Activated T-cell treated with anti-CD3 and anti-CD28 coated beads for 1 hour (primary cell): Measurements from ENCODE around the gene LIN52.
A peak's percentile ranks its signal among the peaks of the same experiment; 100 is the strongest.

ENCODE experiments used
- DNase-seq: peaks from one replicate; pipeline ENCODE4 v3.0.0-alpha.2; 2020; ENCODE audit warnings: low read depth

Gene LIN52

GRCh38 chr14:74194506-74195274, 109.9 kb downstream of the LIN52 start:
- DNase-seq: no peak

- DNase-seq: no peak
Measured at GRCh38 chr14:74195623-74196022, 110.9 kb downstream of the LIN52 start.

GRCh38 chr14:74198441-74199234, 113.9 kb downstream of the LIN52 start:
- DNase-seq: no peak

- DNase-seq: no peak
Measured at GRCh38 chr14:74202113-74202512, 117.4 kb downstream of the LIN52 start.

- no peak for DNase-seq
Measured at GRCh38 chr14:74203639-74204038, 118.9 kb downstream of the LIN52 start.

- no peak for DNase-seq
Measured at GRCh38 chr14:74204491-74204890, 119.7 kb downstream of the LIN52 start.

GRCh38 chr14:74205882-74206281, 121.1 kb downstream of the LIN52 start:
- DNase-seq: no peak

GRCh38 chr14:74207943-74208342, 123.2 kb downstream of the LIN52 start:
- no peak for DNase-seq

GRCh38 chr14:74208642-74209041, 123.9 kb downstream of the LIN52 start:
- no peak for DNase-seq

- no peak for DNase-seq
Measured at GRCh38 chr14:74211945-74212580, 127.3 kb downstream of the LIN52 start.

- no peak for DNase-seq
Measured at GRCh38 chr14:74213907-74214803, 129.4 kb downstream of the LIN52 start.

- DNase-seq: no peak
Measured at GRCh38 chr14:74216671-74217070, 131.9 kb downstream of the LIN52 start.

GRCh38 chr14:74217672-74218448, 133.1 kb downstream of the LIN52 start:
- DNase-seq: peak; percentile 70

GRCh38 chr14:74218462-74218861, 133.7 kb downstream of the LIN52 start:
- DNase-seq: no peak

GRCh38 chr14:74219277-74220205, 134.8 kb downstream of the LIN52 start:
- DNase-seq: no peak

GRCh38 chr14:74220991-74221390, 136.2 kb downstream of the LIN52 start:
- DNase-seq: no peak

- no peak for DNase-seq
Measured at GRCh38 chr14:74221741-74222140, 137.0 kb downstream of the LIN52 start.

- DNase-seq: no peak
Measured at GRCh38 chr14:74223016-74223415, 138.3 kb downstream of the LIN52 start.

GRCh38 chr14:74231784-74232183, 147.0 kb downstream of the LIN52 start:
- no peak for DNase-seq

GRCh38 chr14:74235017-74235416, 150.3 kb downstream of the LIN52 start:
- no peak for DNase-seq
